Stimulated activated CD8-positive, alpha-beta memory T cell treated with anti-CD3 and anti-CD28 coated beads, Interleukin-15, amount 100 ng/mL, for 48 hours (primary cell): ENCODE data around the gene ATP5F1B.
"Not testable (repeated sequence)": the region's sequence is repeated elsewhere in the genome, so short reads cannot be mapped to it uniquely, and the experiment has no call there.

Experiments used
- DNase-seq, 2 donors: peaks; one replicate each; pipeline ENCODE4 v3.0.0-alpha.2; 2020; ENCODE audit warnings: low read depth in 2 of 2

ATP5F1B gene

GRCh38 chr12:56648023-56648422 lies 2.2 kb upstream of the ATP5F1B start:
- DNase-seq = not testable (repeated sequence)

GRCh38 chr12:56645201-56645716 lies 525 bp downstream of the ATP5F1B start:
- DNase-seq = no peak

GRCh38 chr12:56644654-56645053 lies 1.1 kb downstream of the ATP5F1B start:
- DNase-seq = no peak

GRCh38 chr12:56641219-56641618 lies 4.6 kb downstream of the ATP5F1B start:
- no peak for DNase-seq

- no peak for DNase-seq
Observed at GRCh38 chr12:56637621-56638020, 8.2 kb downstream of the ATP5F1B start.

GRCh38 chr12:56636675-56637540 lies 8.9 kb downstream of the ATP5F1B start:
- DNase-seq = peak; percentile 89 to 91

GRCh38 chr12:56635806-56636674 lies 9.7 kb downstream of the ATP5F1B start:
- DNase-seq = peak; percentile 78 to 86

- DNase-seq = peak; percentile 56 to 66
Observed at GRCh38 chr12:56634837-56635791, 10.7 kb downstream of the ATP5F1B start.

- DNase-seq = no peak
Observed at GRCh38 chr12:56634242-56634836, 11.4 kb downstream of the ATP5F1B start.

- DNase-seq = no peak
Observed at GRCh38 chr12:56633468-56634241, 12.1 kb downstream of the ATP5F1B start.

- no peak for DNase-seq
Observed at GRCh38 chr12:56632701-56633467, 12.9 kb downstream of the ATP5F1B start.

- peak; percentile 50 to 62 for DNase-seq
Observed at GRCh38 chr12:56631790-56632700, 13.7 kb downstream of the ATP5F1B start.

GRCh38 chr12:56630180-56630632 lies 15.6 kb downstream of the ATP5F1B start, which contains the start of gene BAZ2A:
TSS of gene BAZ2A (minus strand) at chr12:56630326. CDS start at chr12:56617530, 12,796 bp downstream.
- DNase-seq = peak; percentile 79 to 86

GRCh38 chr12:56629459-56630179 lies 16.2 kb downstream of the ATP5F1B start:
- no peak for DNase-seq

GRCh38 chr12:56628671-56629458 lies 16.9 kb downstream of the ATP5F1B start:
- DNase-seq = peak in 1 of 2 donors; percentile 40

- no peak for DNase-seq
Observed at GRCh38 chr12:56626701-56627100, 19.1 kb downstream of the ATP5F1B start.
